ENCODE data around the gene SPRN. TPM values are rescaled to one million over a fixed set of nuclear protein-coding genes. Genes with fewer than 3 reads are reported as not detected.
"Not testable (repeated sequence)": the region's sequence is repeated elsewhere in the genome, so short reads cannot be mapped to it uniquely, and the experiment has no call there.

SPRN gene
- total RNA-seq, 1 donor from 2014 or later = 0.12 TPM

- no peak overlapping the region for H3K27ac Mint-ChIP-seq
- no peak for DNase-seq (ENCODE audit: low spot score, unreplicated experiment)
- H3K4me3 Mint-ChIP-seq (ENCODE audit: low read depth) = no peak overlapping the region
- H3K4me1 Mint-ChIP-seq (ENCODE audit: low read depth) = no peaks in the 10 kb centered on the region
- no peak for TF ChIP-seq CTCF (IDR thresholded peaks at IDR 0.05; ENCODE audit: unreplicated experiment)
- no peaks in the 10 kb centered on the region for H3K27me3 Mint-ChIP-seq
- peaks cover 10% of the 10 kb centered on the region for H3K36me3 Mint-ChIP-seq (ENCODE audit: insufficient read depth)
- peaks cover 43% of the 10 kb centered on the region for H3K9me3 Mint-ChIP-seq (ENCODE audit: low read depth)
Observed at GRCh38 chr10:133442967-133443924, 18.8 kb upstream of the SPRN start.

GRCh38 chr10:133442191-133442966 is 18.0 kb upstream of the SPRN start:
- Mint-ChIP-seq H3K36me3 (ENCODE audit: insufficient read depth) (peaks cover 6% of the 10 kb centered on the region), H3K4me1 (ENCODE audit: low read depth) (no peaks in the 10 kb centered on the region), H3K27me3 (no peaks in the 10 kb centered on the region), H3K9me3 (ENCODE audit: low read depth) (peaks cover 35% of the 10 kb centered on the region), H3K4me3 (ENCODE audit: low read depth) (no peak overlapping the region), H3K27ac (no peak overlapping the region)
- TF ChIP-seq CTCF (IDR thresholded peaks at IDR 0.05; ENCODE audit: unreplicated experiment) = no peak
- DNase-seq (ENCODE audit: low spot score, unreplicated experiment) = no peak

- H3K27ac Mint-ChIP-seq = no peak overlapping the region
- no peaks in the 10 kb centered on the region for H3K4me1 Mint-ChIP-seq (ENCODE audit: low read depth)
- DNase-seq (ENCODE audit: low spot score, unreplicated experiment) = no peak
- no peak overlapping the region for H3K4me3 Mint-ChIP-seq (ENCODE audit: low read depth)
- H3K9me3 Mint-ChIP-seq (ENCODE audit: low read depth) = peaks cover 36% of the 10 kb centered on the region
- H3K27me3 Mint-ChIP-seq = no peaks in the 10 kb centered on the region
- no peak for TF ChIP-seq CTCF (IDR thresholded peaks at IDR 0.05; ENCODE audit: unreplicated experiment)
- H3K36me3 Mint-ChIP-seq (ENCODE audit: insufficient read depth) = peaks cover 4% of the 10 kb centered on the region
Observed at GRCh38 chr10:133441780-133442179, 17.4 kb upstream of the SPRN start.

GRCh38 chr10:133441356-133441755 is 16.9 kb upstream of the SPRN start:
- not testable (repeated sequence) for H3K27ac Mint-ChIP-seq; H3K27me3 Mint-ChIP-seq; H3K4me3 Mint-ChIP-seq (ENCODE audit: low read depth); DNase-seq (ENCODE audit: low spot score, unreplicated experiment); H3K4me1 Mint-ChIP-seq (ENCODE audit: low read depth); H3K36me3 Mint-ChIP-seq (ENCODE audit: insufficient read depth)
- H3K9me3 Mint-ChIP-seq (ENCODE audit: low read depth) = peaks cover 37% of the 10 kb centered on the region

GRCh38 chr10:133440633-133441285 is 16.3 kb upstream of the SPRN start:
- H3K4me3 Mint-ChIP-seq (ENCODE audit: low read depth) = no peak overlapping the region
- no peaks in the 10 kb centered on the region for H3K4me1 Mint-ChIP-seq (ENCODE audit: low read depth)
- no peak overlapping the region for H3K27ac Mint-ChIP-seq
- H3K36me3 Mint-ChIP-seq (ENCODE audit: insufficient read depth) = peaks cover 5% of the 10 kb centered on the region
- H3K27me3 Mint-ChIP-seq = no peaks in the 10 kb centered on the region
- TF ChIP-seq CTCF (IDR thresholded peaks at IDR 0.05; ENCODE audit: unreplicated experiment) = no peak
- DNase-seq (ENCODE audit: low spot score, unreplicated experiment) = no peak
- peaks cover 37% of the 10 kb centered on the region for H3K9me3 Mint-ChIP-seq (ENCODE audit: low read depth)
